SK-N-SH treated with all-trans-retinoic acid at 6 μM for 48 hours (cell line): Measurements from ENCODE around the gene ZFYVE21.

Source experiments
- ATAC-seq: fragments of 200-7000 bp; cut with Tn5 transposase; 3 replicates; pipeline ENCODE4 v1.9.1; 2020; ENCODE audit warnings: mild to moderate bottlenecking, moderate library complexity
- ARNTL ChIP-seq: fragments of 450-650 bp; formaldehyde crosslinking; IDR thresholded peaks from 2 replicates; pipeline ENCODE4 v1.5.0; 2020; ENCODE audit warnings: low read depth, mild to moderate bottlenecking, moderate library complexity, borderline replicate concordance
- CREB5 ChIP-seq: fragments of 250-450 bp; sonication (Bioruptor Pico); IDR thresholded peaks from 2 replicates; pipeline ENCODE4 v1.5.1; 2020; ENCODE audit warnings: low read depth, mild to moderate bottlenecking, moderate library complexity
- CSDC2 ChIP-seq: fragments of 250-450 bp; sonication (Bioruptor Pico); IDR thresholded peaks from 2 replicates; pipeline ENCODE4 v1.5.0; 2020; ENCODE audit warnings: mild to moderate bottlenecking, moderate library complexity
- CSRNP3 ChIP-seq: fragments of 250-450 bp; sonication (Bioruptor Pico); IDR thresholded peaks from 2 replicates; pipeline ENCODE4 v1.5.1; 2021; ENCODE audit warnings: mild to moderate bottlenecking, moderate library complexity
- ESRRG ChIP-seq: fragments of 250-450 bp; sonication (Bioruptor Pico); IDR thresholded peaks from 2 replicates; pipeline ENCODE4 v1.6.1; 2021; ENCODE audit warnings: mild to moderate bottlenecking
- GLIS3 ChIP-seq: fragments of 250-450 bp; sonication (Bioruptor Pico); IDR thresholded peaks from 2 replicates; pipeline ENCODE4 v1.5.0; 2020; ENCODE audit warnings: mild to moderate bottlenecking, moderate library complexity
- ISL1 ChIP-seq: fragments of 250-450 bp; sonication (Bioruptor Pico); IDR thresholded peaks from 2 replicates; pipeline ENCODE4 v2.1.2; 2022; ENCODE audit warnings: mild to moderate bottlenecking, moderate library complexity
- OSR1 ChIP-seq: fragments of 250-450 bp; sonication (Bioruptor Pico); IDR thresholded peaks from 2 replicates; pipeline ENCODE4 v1.8.0; 2022; ENCODE audit warnings: moderate library complexity, mild to moderate bottlenecking, inconsistent platforms
- POU6F1 ChIP-seq: fragments of 250-450 bp; sonication (Bioruptor Pico); IDR thresholded peaks from 2 replicates; pipeline ENCODE4 v1.8.0; 2021; ENCODE audit warnings: low read depth, mild to moderate bottlenecking, moderate library complexity, borderline replicate concordance
- PPARA ChIP-seq: fragments of 250-450 bp; sonication (Bioruptor Pico); IDR thresholded peaks from 2 replicates; pipeline ENCODE4 v1.5.0; 2020; ENCODE audit warnings: mild to moderate bottlenecking, borderline replicate concordance
- RARB ChIP-seq: fragments of 250-450 bp; sonication (Bioruptor Pico); IDR thresholded peaks from 2 replicates; pipeline ENCODE4 v1.8.0; 2021; ENCODE audit warnings: mild to moderate bottlenecking, moderate library complexity
- SNAI2 ChIP-seq: fragments of 250-450 bp; sonication (Bioruptor Pico); IDR thresholded peaks from 2 replicates; pipeline ENCODE4 v1.5.0; 2020; ENCODE audit warnings: mild to moderate bottlenecking, moderate library complexity
- TCF4 ChIP-seq: fragments of 250-450 bp; sonication (Bioruptor Pico); IDR thresholded peaks from 2 replicates; pipeline ENCODE4 v1.8.0; 2021; ENCODE audit warnings: mild to moderate bottlenecking, moderate library complexity, borderline replicate concordance
- TOX ChIP-seq: fragments of 250-450 bp; sonication (Bioruptor Pico); IDR thresholded peaks from 2 replicates; pipeline ENCODE4 v1.8.0; 2021; ENCODE audit warnings: mild to moderate bottlenecking, moderate library complexity, borderline replicate concordance
- TSHZ2 ChIP-seq: fragments of 250-450 bp; sonication (Bioruptor Pico); IDR thresholded peaks from 2 replicates; pipeline ENCODE4 v1.5.0; 2020; ENCODE audit warnings: mild to moderate bottlenecking, moderate library complexity
- ZC3H10 ChIP-seq: fragments of 250-450 bp; sonication (Bioruptor Pico); IDR thresholded peaks from 2 replicates; pipeline ENCODE4 v1.5.1; 2021; ENCODE audit warnings: mild to moderate bottlenecking, moderate library complexity
- ZFP3 ChIP-seq: fragments of 250-450 bp; sonication (Bioruptor Pico); IDR thresholded peaks from 2 replicates; pipeline ENCODE4 v1.5.0; 2020; ENCODE audit warnings: mild to moderate bottlenecking, moderate library complexity
- ZFP30 ChIP-seq: fragments of 450-650 bp; formaldehyde crosslinking; IDR thresholded peaks from 2 replicates; pipeline ENCODE4 v1.5.0; 2022; ENCODE audit warnings: mild to moderate bottlenecking, moderate library complexity
- ZNF565 ChIP-seq: fragments of 450-650 bp; formaldehyde crosslinking; conservative IDR thresholded peaks from 2 replicates; pipeline ENCODE4 v1.5.0; 2020; ENCODE audit warnings: low read depth, mild to moderate bottlenecking, moderate library complexity
- ZNF70 ChIP-seq: fragments of 450-650 bp; formaldehyde crosslinking; IDR thresholded peaks from 2 replicates; pipeline ENCODE4 v1.5.0; 2020; ENCODE audit warnings: mild to moderate bottlenecking, moderate library complexity
- ZNF8 ChIP-seq: fragments of 450-650 bp; formaldehyde crosslinking; IDR thresholded peaks from 2 replicates; pipeline ENCODE4 v1.5.0; 2020; ENCODE audit warnings: mild to moderate bottlenecking, moderate library complexity
- TF ChIP-seq, protein P1 (sequence below): fragments of 250-450 bp; sonication (Bioruptor Pico); IDR thresholded peaks from 2 replicates; pipeline ENCODE4 v1.8.0; 2020; ENCODE audit warnings: mild to moderate bottlenecking, moderate library complexity, borderline replicate concordance

ZFYVE21 gene

GRCh38 chr14:103692159-103692558 is 23.5 kb upstream of the ZFYVE21 start:
- TF ChIP-seq ESRRG (no peak), ZFP3 (no peak), ZNF8 (CRISPR knock-in tag) (no peak), CSDC2 (CRISPR knock-in tag) (no peak), OSR1 (CRISPR knock-in tag) (no peak), PPARA (CRISPR knock-in tag) (no peak), CREB5 (CRISPR knock-in tag) (no peak), SNAI2 (no peak), ZNF565 (CRISPR knock-in tag) (no peak), ZC3H10 (no peak), ZFP30 (CRISPR knock-in tag) (no peak), POU6F1 (CRISPR knock-in tag) (no peak), RARB (CRISPR knock-in tag) (no peak), TOX (CRISPR knock-in tag) (no peak), ARNTL (no peak), ISL1 (CRISPR knock-in tag) (no peak), GLIS3 (CRISPR knock-in tag) (no peak)
- TF ChIP-seq, protein P1, sequence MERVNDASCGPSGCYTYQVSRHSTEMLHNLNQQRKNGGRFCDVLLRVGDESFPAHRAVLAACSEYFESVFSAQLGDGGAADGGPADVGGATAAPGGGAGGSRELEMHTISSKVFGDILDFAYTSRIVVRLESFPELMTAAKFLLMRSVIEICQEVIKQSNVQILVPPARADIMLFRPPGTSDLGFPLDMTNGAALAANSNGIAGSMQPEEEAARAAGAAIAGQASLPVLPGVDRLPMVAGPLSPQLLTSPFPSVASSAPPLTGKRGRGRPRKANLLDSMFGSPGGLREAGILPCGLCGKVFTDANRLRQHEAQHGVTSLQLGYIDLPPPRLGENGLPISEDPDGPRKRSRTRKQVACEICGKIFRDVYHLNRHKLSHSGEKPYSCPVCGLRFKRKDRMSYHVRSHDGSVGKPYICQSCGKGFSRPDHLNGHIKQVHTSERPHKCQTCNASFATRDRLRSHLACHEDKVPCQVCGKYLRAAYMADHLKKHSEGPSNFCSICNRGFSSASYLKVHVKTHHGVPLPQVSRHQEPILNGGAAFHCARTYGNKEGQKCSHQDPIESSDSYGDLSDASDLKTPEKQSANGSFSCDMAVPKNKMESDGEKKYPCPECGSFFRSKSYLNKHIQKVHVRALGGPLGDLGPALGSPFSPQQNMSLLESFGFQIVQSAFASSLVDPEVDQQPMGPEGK (CRISPR knock-in tag), result no peak
- TF ChIP-seq, all 23 proteins: peak for 0
- ATAC-seq, result no peak

DNA sequence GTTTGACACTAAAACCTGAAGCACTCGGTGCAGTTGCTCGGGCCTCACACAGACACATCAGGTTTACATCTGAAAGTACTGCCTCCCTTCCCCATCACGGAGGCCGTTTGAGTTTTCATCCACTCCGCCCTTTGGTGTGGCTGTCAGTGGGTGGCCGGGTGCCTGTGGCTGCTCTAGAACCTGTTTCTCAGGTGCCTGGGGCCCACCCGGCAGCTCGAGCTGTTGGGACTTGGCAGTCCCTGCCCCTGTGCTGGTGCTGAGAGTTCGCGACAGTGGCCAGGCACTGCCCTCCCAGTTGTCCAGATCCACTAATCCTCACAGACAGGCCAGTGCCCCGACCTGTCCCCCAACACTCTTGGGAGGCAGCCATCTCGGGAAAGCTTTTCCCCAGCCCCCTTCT is 22.7 kb upstream of the ZFYVE21 start:
- ATAC-seq, result no peak
- TF ChIP-seq GLIS3 (CRISPR knock-in tag) (no peak), CSRNP3 (CRISPR knock-in tag) (no peak), ESRRG (no peak), TSHZ2 (no peak), ZFP30 (CRISPR knock-in tag) (no peak), ZNF70 (CRISPR knock-in tag) (no peak), TCF4 (CRISPR knock-in tag) (no peak), ZNF565 (CRISPR knock-in tag) (no peak), ZC3H10 (no peak)
- TF ChIP-seq, protein P1 (CRISPR knock-in tag), result no peak
